Activated naive CD4-positive, alpha-beta T cell treated with anti-CD3 and anti-CD28 coated beads, Interleukin-2, amount 50 U/mL, for 72 hours (primary cell): ENCODE data around the gene PTPN22. TPM values are rescaled to one million over a fixed set of nuclear protein-coding genes. Genes with fewer than 3 reads are reported as not detected.

Experiments
- ATAC-seq, 2 donors: fragments of 150-1000 bp; cut with Tn5 transposase; 2 replicates each; pipeline ENCODE4 v1.10.0; 2021; ENCODE audit warnings: mild to moderate bottlenecking in 2 of 2, moderate library complexity in 2 of 2
- DNase-seq, 2 donors: peaks; one replicate each; pipeline ENCODE4 v3.0.0; 2021 to 2022; ENCODE audit warnings: low spot score in 2 of 2
- H3K27ac Mint-ChIP-seq, 2 donors: one replicate each; pipeline ENCODE4 v1.8.0; 2022; ENCODE audit warnings: mild to moderate bottlenecking in 2 of 2, mixed read lengths in 2 of 2
- H3K36me3 Mint-ChIP-seq, 2 donors: one replicate each; pipeline ENCODE4 v1.8.0; 2022; ENCODE audit warnings: mixed read lengths in 2 of 2
- H3K9me3 Mint-ChIP-seq, 2 donors: one replicate each; pipeline ENCODE4 v1.8.0; 2022; ENCODE audit warnings: mixed read lengths in 2 of 2
- total RNA-seq, 2 donors: library from RNA; stranded (reverse); gene quantifications; one replicate each; pipeline ENCODE4 v1.2.3, GENCODE V29; 2022

The PTPN22 gene
- total RNA-seq, 2 donors from 2014 or later, result 54.4 to 55.3 TPM

DNA sequence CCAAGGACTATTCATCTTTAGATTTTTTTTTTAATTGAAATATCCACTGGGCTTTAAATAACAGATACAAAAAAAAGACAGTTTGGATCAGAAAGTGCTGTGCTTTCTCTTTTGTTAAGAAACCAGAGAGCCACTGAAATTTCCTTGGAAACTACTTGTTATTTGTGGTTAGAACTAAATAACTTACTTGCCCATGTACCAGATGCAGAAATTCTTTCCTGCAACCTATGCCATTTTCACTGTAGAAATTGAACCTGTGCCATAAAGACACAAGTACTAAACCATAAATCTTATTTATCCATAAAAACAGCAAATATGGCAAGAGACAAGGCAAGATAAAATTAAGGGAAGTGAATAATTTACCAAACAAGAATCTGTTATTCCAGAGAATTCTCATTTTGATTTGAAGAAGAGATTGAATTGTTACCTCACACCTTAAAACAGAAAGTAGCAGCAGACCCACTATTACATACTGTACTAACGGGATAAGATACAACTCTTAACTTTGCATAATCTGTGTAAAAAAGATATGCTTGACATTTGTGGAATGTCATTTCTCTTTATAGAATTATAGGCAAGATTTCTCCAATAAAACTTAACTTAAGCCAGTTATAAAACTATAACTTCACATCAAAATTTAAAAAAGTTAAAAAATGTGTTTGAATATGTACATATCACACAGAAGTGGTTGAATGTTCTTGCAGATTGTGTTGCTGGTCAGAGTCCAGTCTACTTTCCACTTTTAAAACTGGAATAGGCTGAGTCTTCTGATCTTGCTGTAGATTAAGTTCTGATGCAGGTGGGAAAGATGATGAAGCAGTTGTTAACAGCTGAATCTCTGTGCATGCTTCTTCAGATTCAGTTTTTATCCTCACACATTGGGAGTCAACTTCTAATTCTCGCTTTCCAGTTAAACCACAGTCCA lies 105.9 kb downstream of the PTPN22 start:
- no peak overlapping the region for H3K27ac Mint-ChIP-seq
- H3K9me3 Mint-ChIP-seq, result no peaks in the 10 kb centered on the region
- no peak for ATAC-seq

More for the DNA sequence above, 105.9 kb downstream of the PTPN22 start:
- no peak for DNase-seq
- peaks cover 4 to 20% of the 10 kb centered on the region in 2 donors for H3K36me3 Mint-ChIP-seq

Other genes with a start within 250 kb of the PTPN22 start
- gene PHTF1, start 112.2 kb downstream of the PTPN22 start, total RNA-seq, result 10 to 100 TPM; 17.0 to 24.5 TPM
- gene RSBN1, start 59.2 kb downstream of the PTPN22 start, total RNA-seq, result 10 to 100 TPM; 21.6 to 28.3 TPM
- 1 to 10 TPM; 1.1 to 1.3 TPM for gene BCL2L15, start 15.9 kb upstream of the PTPN22 start, total RNA-seq
- 10 to 100 TPM; 58.9 to 71.6 TPM for gene AP4B1, start 33.1 kb upstream of the PTPN22 start, total RNA-seq
- gene DCLRE1B, start 33.6 kb upstream of the PTPN22 start, total RNA-seq, result 10 to 100 TPM; 15.9 to 21.8 TPM
- gene HIPK1, start 57.6 kb upstream of the PTPN22 start, total RNA-seq, result 10 to 100 TPM; 43.7 to 75.8 TPM
- under 1 TPM; 0.33 to 0.64 TPM for gene OLFML3, start 107.8 kb upstream of the PTPN22 start, total RNA-seq